GM12873 (cell line): ENCODE data around the gene IRX3.

ENCODE experiments used
- CTCF ChIP-seq: IDR thresholded peaks from 2 replicates; pipeline ENCODE4 v1.5.1; 2012; ENCODE audit warnings: low read depth, mild to moderate bottlenecking, moderate library complexity, low read length, control low read depth; ENCODE audit not compliant: insufficient read depth; ENCODE audit errors: missing control alignments

IRX3 gene

GRCh38 chr16:54245788-54246453 lies 40.7 kb downstream of the IRX3 start:
- no peak for TF ChIP-seq CTCF

- no peak for TF ChIP-seq CTCF
These were observed 42.3 kb downstream of the IRX3 start for GRCh38 chr16:54244061-54244886.

GRCh38 chr16:54243202-54243601 lies 43.4 kb downstream of the IRX3 start:
- no peak for TF ChIP-seq CTCF

GRCh38 chr16:54242199-54242598 lies 44.4 kb downstream of the IRX3 start:
- TF ChIP-seq CTCF, result no peak

GRCh38 chr16:54241525-54241924 lies 45.1 kb downstream of the IRX3 start:
- no peak for TF ChIP-seq CTCF

- TF ChIP-seq CTCF, result no peak
These were observed 46.1 kb downstream of the IRX3 start for GRCh38 chr16:54240271-54241129.

- no peak for TF ChIP-seq CTCF
These were observed 47.1 kb downstream of the IRX3 start for GRCh38 chr16:54239456-54239855.
